Cardiac fibroblast (primary cell): Measurements from ENCODE around the gene ST14.

Source experiments
- DNase-seq, 2 donors: peaks; one replicate each; pipeline versions ENCODE4 v3.0.0 to v3.0.0-alpha.2; 2010; ENCODE audit warnings: low read depth in 2 of 2
- H3K4me3 ChIP-seq, 2 donors: replicated peaks in 1 of 2; 1 replicate in 1 of 2; 2 replicates in 1 of 2; pipeline ENCODE4 v1.5.1; 2011; ENCODE audit warnings: low read depth in 2 of 2, low read length in 2 of 2, mild to moderate bottlenecking in 2 of 2, moderate library complexity in 1 of 2
- CTCF ChIP-seq: IDR thresholded peaks from one replicate; pipeline ENCODE4 v1.5.1; 2011; ENCODE audit warnings: low read depth, mild to moderate bottlenecking, low read length, inconsistent platforms

ST14 gene

GRCh38 chr11:130175898-130176297, 16.3 kb downstream of the ST14 start:
- no peak for TF ChIP-seq CTCF
- DNase-seq, result no peak
- H3K4me3 ChIP-seq, result no peak overlapping the region

- no peak for TF ChIP-seq CTCF
- no peak for DNase-seq
- H3K4me3 ChIP-seq, result no peak overlapping the region
Measured at GRCh38 chr11:130177782-130178181, 18.2 kb downstream of the ST14 start.

- DNase-seq, result peak in 1 of 2 donors; percentile 56
- H3K4me3 ChIP-seq, result no peak overlapping the region
- TF ChIP-seq CTCF, result no peak
Measured at GRCh38 chr11:130178441-130179339, 19.1 kb downstream of the ST14 start.

- DNase-seq, result no peak
- TF ChIP-seq CTCF, result no peak
Measured at GRCh38 chr11:130179396-130180306, 20.1 kb downstream of the ST14 start.

GRCh38 chr11:130180491-130180890, 20.9 kb downstream of the ST14 start:
- DNase-seq, result peak; percentile 16 to 52
- no peak overlapping the region for H3K4me3 ChIP-seq
- TF ChIP-seq CTCF, result no peak

More at GRCh38 chr11:130179396-130180306, 20.1 kb downstream of the ST14 start:
- H3K4me3 ChIP-seq, result no peak overlapping the region

- no peak overlapping the region for H3K4me3 ChIP-seq
- DNase-seq, result no peak
- TF ChIP-seq CTCF, result no peak
Measured at GRCh38 chr11:130180896-130181294, 21.3 kb downstream of the ST14 start.
